Measurements from ENCODE around the gene NUDT13. TPM values are rescaled to one million over a fixed set of nuclear protein-coding genes. Genes with fewer than 3 reads are reported as not detected.

Gene NUDT13
- total and polyA plus RNA-seq, 12 donors: 1.4 to 11.0 (median 4.0) TPM

DNA sequence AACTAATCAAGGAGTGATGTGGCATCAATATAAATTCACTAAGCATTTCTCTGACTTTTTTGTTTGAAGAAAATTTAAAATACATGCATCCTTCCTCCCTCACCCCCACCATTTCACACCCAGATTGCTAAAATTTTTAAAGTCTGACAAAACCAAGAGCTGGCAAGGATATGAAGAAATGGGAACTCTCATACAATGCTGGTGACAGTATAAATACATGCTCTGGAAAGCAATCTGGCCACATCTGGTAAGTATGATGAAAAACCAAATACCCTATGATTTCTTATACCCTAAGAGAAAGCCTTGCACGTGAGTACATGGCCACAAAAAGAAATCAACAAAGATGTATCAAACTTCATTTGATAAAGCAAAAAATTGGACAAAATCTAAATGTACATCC is 44.8 kb upstream of the NUDT13 start:
- intact Hi-C loops (cut with DNase I): loop anchor here in 1 of 10 donors (10.0 kb wide), 1 partner anchor 701 kb away; no protein-coding TSS in a partner anchor
- TF ChIP-seq, protein P1, sequence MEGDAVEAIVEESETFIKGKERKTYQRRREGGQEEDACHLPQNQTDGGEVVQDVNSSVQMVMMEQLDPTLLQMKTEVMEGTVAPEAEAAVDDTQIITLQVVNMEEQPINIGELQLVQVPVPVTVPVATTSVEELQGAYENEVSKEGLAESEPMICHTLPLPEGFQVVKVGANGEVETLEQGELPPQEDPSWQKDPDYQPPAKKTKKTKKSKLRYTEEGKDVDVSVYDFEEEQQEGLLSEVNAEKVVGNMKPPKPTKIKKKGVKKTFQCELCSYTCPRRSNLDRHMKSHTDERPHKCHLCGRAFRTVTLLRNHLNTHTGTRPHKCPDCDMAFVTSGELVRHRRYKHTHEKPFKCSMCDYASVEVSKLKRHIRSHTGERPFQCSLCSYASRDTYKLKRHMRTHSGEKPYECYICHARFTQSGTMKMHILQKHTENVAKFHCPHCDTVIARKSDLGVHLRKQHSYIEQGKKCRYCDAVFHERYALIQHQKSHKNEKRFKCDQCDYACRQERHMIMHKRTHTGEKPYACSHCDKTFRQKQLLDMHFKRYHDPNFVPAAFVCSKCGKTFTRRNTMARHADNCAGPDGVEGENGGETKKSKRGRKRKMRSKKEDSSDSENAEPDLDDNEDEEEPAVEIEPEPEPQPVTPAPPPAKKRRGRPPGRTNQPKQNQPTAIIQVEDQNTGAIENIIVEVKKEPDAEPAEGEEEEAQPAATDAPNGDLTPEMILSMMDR (IDR thresholded peaks at IDR 0.05): no peak
- 80 to 85% methylated on average over 1 of the region's 1 CpG for WGBS, 2 donors
- Histone ChIP-seq H3K4me3 (no peak overlapping the region), H3K9me3 (no peaks in the 10 kb centered on the region), H3K4me1 (peaks cover 0 to 18% (median 8%) of the 10 kb centered on the region in 9 donors), H3K27me3 (no peaks in the 10 kb centered on the region), H3K27ac (no peak overlapping the region), H3K36me3 (peaks cover 0 to 93% (median 17%) of the 10 kb centered on the region in 9 donors)
- ATAC-seq (no peak), DNase-seq (no peak)

DNA sequence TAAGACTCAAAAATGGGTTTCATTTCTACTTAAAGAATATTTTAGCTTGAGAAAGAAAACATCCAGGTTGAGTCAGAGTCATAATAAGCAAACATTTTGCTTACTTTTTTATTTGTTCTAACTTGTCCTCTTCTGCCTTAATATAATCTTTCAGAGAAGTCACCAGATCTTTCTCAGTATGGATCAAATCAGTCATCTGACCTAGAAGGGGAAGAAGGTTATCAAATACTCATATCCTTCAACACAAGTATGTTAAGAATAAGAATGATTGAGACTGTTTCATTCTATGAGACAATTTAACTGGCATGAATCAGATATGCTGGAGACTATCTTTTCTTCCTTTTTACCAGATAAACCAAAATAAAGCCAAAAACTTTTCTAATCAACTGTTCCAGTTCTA is 36.6 kb upstream of the NUDT13 start:
- Histone ChIP-seq H3K9me3 (no peaks in the 10 kb centered on the region), H3K36me3 (peaks cover 0 to 65% (median 24%) of the 10 kb centered on the region in 9 donors), H3K4me1 (peaks cover 0 to 31% (median 21%) of the 10 kb centered on the region in 9 donors), H3K27me3 (no peaks in the 10 kb centered on the region), H3K27ac (no peak overlapping the region), H3K4me3 (no peak overlapping the region)
- no peak for ATAC-seq
- TF ChIP-seq, protein P1 (IDR thresholded peaks at IDR 0.05): no peak
- no peak for DNase-seq
- intact Hi-C loops (cut with DNase I): no loop called here

DNA sequence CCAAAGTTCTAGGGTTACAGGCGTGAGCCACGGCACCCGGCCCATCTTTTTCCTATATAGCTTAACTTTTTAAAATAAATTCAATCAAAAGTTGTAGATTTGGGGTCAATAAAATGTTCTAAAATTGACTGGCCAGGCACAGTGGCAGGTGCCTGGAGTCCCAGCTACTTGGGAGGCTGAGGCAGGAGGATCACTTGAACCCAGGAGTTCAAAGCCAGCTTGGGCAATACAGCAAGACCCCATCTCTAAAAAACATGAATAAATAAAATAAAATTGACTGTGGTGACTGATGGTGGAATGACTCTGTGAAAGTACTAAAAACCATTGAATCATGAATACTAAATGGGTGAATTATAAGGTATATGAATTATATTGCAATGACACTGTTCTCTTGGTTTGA is 34.4 kb upstream of the NUDT13 start:
- H3K4me1 ChIP-seq: peaks cover 0 to 42% (median 27%) of the 10 kb centered on the region in 9 donors
- H3K9me3 ChIP-seq: no peaks in the 10 kb centered on the region
- no peaks in the 10 kb centered on the region for H3K27me3 ChIP-seq
- TF ChIP-seq, protein P1 (IDR thresholded peaks at IDR 0.05): no peak
- no peak for ATAC-seq
- intact Hi-C loops (cut with DNase I): no loop called here
- no peak for DNase-seq
- H3K4me3 ChIP-seq: peak overlapping the region in 1 of 10 donors; percentile 43
- WGBS, 2 donors: 79 to 99% methylated on average over 3 of the region's 3 CpGs
- H3K36me3 ChIP-seq: peaks cover 0 to 44% (median 16%) of the 10 kb centered on the region in 9 donors
- H3K27ac ChIP-seq: peak overlapping the region in 8 of 10 donors; percentile 41 to 87 (median 78)

DNA sequence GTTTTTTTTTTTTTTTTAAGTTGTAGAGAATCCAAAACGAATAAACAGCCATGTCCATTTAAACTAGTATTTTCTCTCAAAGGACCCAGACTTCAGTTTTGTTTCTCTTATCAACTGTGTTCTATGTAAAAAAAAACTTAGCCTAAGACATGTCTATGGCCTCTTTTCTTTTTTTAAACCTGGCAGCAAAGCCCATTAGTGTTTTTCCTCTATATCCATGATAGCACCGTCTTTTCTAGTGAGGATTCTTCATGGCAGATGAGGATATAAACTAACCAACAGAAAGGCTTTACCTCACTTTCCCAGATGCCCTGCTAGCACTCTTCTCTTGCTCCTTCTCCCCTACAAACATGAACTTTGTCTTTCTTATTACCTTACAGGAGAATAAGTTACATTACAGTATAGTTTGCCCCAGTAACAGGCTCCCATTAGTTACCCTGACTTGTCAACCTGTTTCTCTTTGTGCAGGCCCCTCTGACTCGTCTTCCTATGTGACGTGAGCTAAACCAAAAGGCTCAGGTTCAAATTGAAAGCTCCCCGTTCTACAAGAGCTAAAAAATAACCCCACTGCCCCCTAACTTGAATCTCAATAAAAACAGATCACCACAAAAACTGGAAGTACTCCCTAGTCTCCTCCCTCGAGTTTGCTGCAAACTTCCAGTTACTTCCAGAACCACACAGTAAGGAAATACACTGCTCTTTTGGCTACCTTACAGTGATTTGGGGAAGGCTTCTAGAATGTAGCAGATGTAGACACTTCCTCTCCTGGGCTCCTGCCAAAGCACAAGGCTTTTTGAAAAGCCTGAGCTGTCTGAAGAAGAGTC is 33.7 kb upstream of the NUDT13 start:
- TF ChIP-seq, protein P1 (IDR thresholded peaks at IDR 0.05): no peak
- Histone ChIP-seq H3K36me3 (peaks cover 0 to 37% (median 11%) of the 10 kb centered on the region in 9 donors), H3K4me1 (peaks cover 0 to 45% (median 27%) of the 10 kb centered on the region in 9 donors), H3K27me3 (no peaks in the 10 kb centered on the region), H3K4me3 (peak overlapping the region in 8 of 10 donors; percentile 4 to 43 (median 25)), H3K27ac (peak overlapping the region; percentile 29 to 87 (median 78)), H3K9me3 (no peaks in the 10 kb centered on the region)
- ATAC-seq (peak; percentile 80 to 96 (median 90)), DNase-seq (peak in 1 of 2 donors; percentile 83)
- intact Hi-C loops (cut with DNase I): no loop called here
- WGBS, 2 donors: 9 to 12% methylated on average over 6 of the region's 6 CpGs
